ENCODE results near the gene GGA2.

GGA2 gene

GRCh38 chr16:23528644-23529310 is 18.5 kb upstream of the GGA2 start:
- Histone ChIP-seq H3K9me2 (replicated peaks; ENCODE audit: low read depth, low read length) (no peaks in the 10 kb centered on the region), H3K9me3 (ENCODE audit: insufficient read depth, low read depth, low read length) (no peaks in the 10 kb centered on the region), H4K20me1 (ENCODE audit: insufficient read depth, low read length, poor library complexity, severe bottlenecking) (no peaks in the 10 kb centered on the region), H2AFZ (ENCODE audit: low read length) (no peak overlapping the region), H3F3A (ENCODE audit: low read depth) (no peaks in the 10 kb centered on the region), H3K4me2 (ENCODE audit: low read depth, low read length, poor library complexity, severe bottlenecking) (no peak overlapping the region), H3K9ac (ENCODE audit: low read depth, low read length, poor library complexity, severe bottlenecking) (no peak overlapping the region), H3K4me1 (ENCODE audit: insufficient read depth, low read length, poor library complexity, severe bottlenecking) (no peaks in the 10 kb centered on the region), H3K4me3 (ENCODE audit: low read length, poor library complexity, severe bottlenecking) (no peak overlapping the region), H3K79me2 (ENCODE audit: insufficient read depth, low read length) (no peaks in the 10 kb centered on the region), H3K36me3 (ENCODE audit: insufficient read depth, low read length) (peaks cover 35% of the 10 kb centered on the region; the same call in 1 of the 2 replicates), H3K27me3 (ENCODE audit: insufficient read depth, low read length, poor library complexity, severe bottlenecking) (no peaks in the 10 kb centered on the region)
- TF ChIP-seq CTCF (conservative IDR thresholded peaks at IDR 0.05; ENCODE audit: low read length): no peak
- TF ChIP-seq EZH2phosphoT487 (IDR thresholded peaks at IDR 0.05; ENCODE audit: borderline replicate concordance): no peak

- Histone ChIP-seq H3K9ac (ENCODE audit: low read depth, low read length, poor library complexity, severe bottlenecking) (no peak overlapping the region), H3K4me3 (ENCODE audit: low read length, poor library complexity, severe bottlenecking) (no peak overlapping the region), H3F3A (ENCODE audit: low read depth) (no peaks in the 10 kb centered on the region), H3K4me2 (ENCODE audit: low read depth, low read length, poor library complexity, severe bottlenecking) (no peak overlapping the region), H2AFZ (ENCODE audit: low read length) (no peak overlapping the region), H3K79me2 (ENCODE audit: insufficient read depth, low read length) (no peaks in the 10 kb centered on the region), H3K9me3 (ENCODE audit: insufficient read depth, low read depth, low read length) (no peaks in the 10 kb centered on the region), H3K9me2 (replicated peaks; ENCODE audit: low read depth, low read length) (no peaks in the 10 kb centered on the region), H3K27me3 (ENCODE audit: insufficient read depth, low read length, poor library complexity, severe bottlenecking) (no peaks in the 10 kb centered on the region), H3K36me3 (ENCODE audit: insufficient read depth, low read length) (peaks cover 33% of the 10 kb centered on the region; the same call in 1 of the 2 replicates), H3K4me1 (ENCODE audit: insufficient read depth, low read length, poor library complexity, severe bottlenecking) (no peaks in the 10 kb centered on the region), H4K20me1 (ENCODE audit: insufficient read depth, low read length, poor library complexity, severe bottlenecking) (no peaks in the 10 kb centered on the region)
- TF ChIP-seq EZH2phosphoT487 (IDR thresholded peaks at IDR 0.05; ENCODE audit: borderline replicate concordance): no peak
- TF ChIP-seq CTCF (conservative IDR thresholded peaks at IDR 0.05; ENCODE audit: low read length): no peak
Measured at GRCh38 chr16:23527961-23528643, 17.8 kb upstream of the GGA2 start.

GRCh38 chr16:23524886-23525285 is 14.6 kb upstream of the GGA2 start:
- H3K36me3 ChIP-seq (ENCODE audit: insufficient read depth, low read length): peaks cover 17% of the 10 kb centered on the region; the same call in 1 of the 2 replicates
- no peaks in the 10 kb centered on the region for H3K79me2 ChIP-seq (ENCODE audit: insufficient read depth, low read length)
- H3K27me3 ChIP-seq (ENCODE audit: insufficient read depth, low read length, poor library complexity, severe bottlenecking): no peaks in the 10 kb centered on the region
- H3K9me3 ChIP-seq (ENCODE audit: insufficient read depth, low read depth, low read length): no peaks in the 10 kb centered on the region
- TF ChIP-seq EZH2phosphoT487 (IDR thresholded peaks at IDR 0.05; ENCODE audit: borderline replicate concordance) (no peak), CTCF (conservative IDR thresholded peaks at IDR 0.05; ENCODE audit: low read length) (no peak)
- no peaks in the 10 kb centered on the region for H4K20me1 ChIP-seq (ENCODE audit: insufficient read depth, low read length, poor library complexity, severe bottlenecking)
- H2AFZ ChIP-seq (ENCODE audit: low read length): no peak overlapping the region
- no peak overlapping the region for H3K4me2 ChIP-seq (ENCODE audit: low read depth, low read length, poor library complexity, severe bottlenecking)
- H3K9ac ChIP-seq (ENCODE audit: low read depth, low read length, poor library complexity, severe bottlenecking): no peak overlapping the region
- H3F3A ChIP-seq (ENCODE audit: low read depth): no peaks in the 10 kb centered on the region
- H3K9me2 ChIP-seq (replicated peaks; ENCODE audit: low read depth, low read length): no peaks in the 10 kb centered on the region
- H3K4me3 ChIP-seq (ENCODE audit: low read length, poor library complexity, severe bottlenecking): no peak overlapping the region
- H3K4me1 ChIP-seq (ENCODE audit: insufficient read depth, low read length, poor library complexity, severe bottlenecking): no peaks in the 10 kb centered on the region

All from Loucy (cell line).